SKM-1 treated with dmso at 0.1 percent for 144 hours (cell line): ENCODE results near the gene C1orf21.

ENCODE experiments used
- DNase-seq: peaks from one replicate; lab custom pipeline; 2025; ENCODE audit not compliant: unreplicated experiment; lab: John Stamatoyannopoulos, UW

The C1orf21 gene

DNA sequence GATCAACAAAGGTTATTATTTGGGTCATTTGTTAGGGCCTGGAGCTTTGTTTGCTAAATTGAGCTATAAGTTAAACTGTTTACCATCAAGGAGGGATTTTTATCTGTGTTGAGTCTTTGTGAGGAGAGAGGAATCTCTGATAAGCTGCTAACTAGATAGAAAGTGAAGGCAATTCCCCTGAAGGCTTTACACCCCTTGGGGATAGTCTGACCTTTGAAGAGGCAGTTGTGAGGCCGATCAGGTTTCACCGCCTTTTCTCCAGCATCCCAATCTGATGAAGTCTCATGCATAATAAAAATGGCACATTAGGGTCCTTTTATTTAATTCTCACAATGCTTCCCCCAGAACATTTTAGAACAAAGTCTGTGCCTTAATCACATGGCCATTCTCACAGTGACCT, 21.8 kb downstream of the C1orf21 start:
- no peak for DNase-seq

DNA sequence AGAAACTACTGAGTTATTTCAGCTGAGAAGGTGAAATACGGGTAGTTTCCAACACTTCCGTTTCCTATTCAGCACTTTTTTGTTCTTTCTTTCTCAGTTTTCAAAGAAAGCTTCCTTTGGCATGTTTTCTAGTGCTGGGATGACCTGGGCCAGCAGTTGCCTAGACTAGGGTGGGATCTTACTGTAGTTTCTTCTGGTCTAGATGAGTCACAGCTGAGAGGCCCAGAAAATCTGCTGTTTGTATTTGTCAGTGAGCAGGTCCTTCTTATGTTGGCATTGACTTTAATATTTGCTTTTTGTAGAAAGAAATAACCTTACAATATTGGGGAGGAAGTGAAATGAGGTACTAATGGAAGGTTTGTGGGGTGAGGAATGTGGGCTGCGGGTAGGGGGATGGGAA, 22.2 kb downstream of the C1orf21 start:
- DNase-seq, result no peak

DNA sequence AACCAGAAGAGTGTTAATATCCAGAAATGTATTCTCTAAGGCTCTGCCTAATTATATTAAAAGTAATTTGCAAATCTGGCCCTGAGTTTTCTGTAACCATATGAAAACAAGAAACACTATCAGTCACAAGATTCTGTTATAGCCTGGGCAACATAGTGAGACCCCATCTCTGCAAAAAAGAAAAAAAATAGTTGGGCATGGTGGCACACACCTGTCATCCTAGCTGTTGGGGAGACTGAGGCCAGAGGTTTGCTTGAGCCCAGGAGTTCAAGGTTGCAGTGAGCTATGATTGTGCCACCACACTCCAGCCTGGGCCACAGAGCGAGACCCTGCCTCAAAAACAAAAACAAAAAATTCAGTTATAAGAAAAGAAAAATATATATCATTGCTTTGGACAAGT, 25.6 kb downstream of the C1orf21 start:
- DNase-seq, result no peak

DNA sequence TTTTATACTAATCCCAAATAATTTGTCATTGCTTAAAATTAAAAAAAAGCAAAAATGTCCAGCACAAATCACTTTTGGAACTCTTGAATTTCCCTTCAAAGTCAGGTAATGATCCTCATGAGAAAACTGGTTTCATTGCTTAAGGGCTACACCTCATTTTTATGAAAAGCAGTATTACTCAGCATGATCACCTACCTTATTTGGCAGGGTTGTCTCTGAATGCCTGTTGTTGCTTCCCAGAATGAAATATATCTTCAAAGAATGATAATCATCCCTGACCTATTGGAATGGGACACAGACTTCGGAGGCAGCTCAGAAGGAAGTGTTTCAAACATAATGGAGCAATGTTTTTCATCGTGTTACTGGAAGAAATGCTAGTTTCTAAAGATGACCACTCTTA, 29.7 kb downstream of the C1orf21 start:
- no peak for DNase-seq

DNA sequence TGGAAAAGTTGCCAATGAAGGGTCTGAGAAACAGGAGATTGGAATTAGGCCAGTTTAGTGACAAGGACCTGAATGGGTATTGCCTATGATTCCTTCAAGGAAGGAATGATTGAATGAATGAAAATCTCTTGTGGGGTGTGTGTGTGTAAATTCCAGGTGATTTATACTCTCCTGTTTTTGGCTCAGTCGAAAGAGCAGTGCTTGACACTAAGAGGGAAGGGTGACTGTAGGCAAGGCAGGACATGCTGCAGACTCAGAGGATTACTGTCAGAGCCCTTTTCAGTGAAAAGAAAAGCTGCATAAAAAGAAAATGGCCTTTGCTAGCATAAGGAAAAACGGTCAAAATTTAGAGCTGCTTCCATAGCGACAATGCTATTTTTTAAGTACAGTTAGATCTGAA, 30.1 kb downstream of the C1orf21 start:
- DNase-seq, result no peak

DNA sequence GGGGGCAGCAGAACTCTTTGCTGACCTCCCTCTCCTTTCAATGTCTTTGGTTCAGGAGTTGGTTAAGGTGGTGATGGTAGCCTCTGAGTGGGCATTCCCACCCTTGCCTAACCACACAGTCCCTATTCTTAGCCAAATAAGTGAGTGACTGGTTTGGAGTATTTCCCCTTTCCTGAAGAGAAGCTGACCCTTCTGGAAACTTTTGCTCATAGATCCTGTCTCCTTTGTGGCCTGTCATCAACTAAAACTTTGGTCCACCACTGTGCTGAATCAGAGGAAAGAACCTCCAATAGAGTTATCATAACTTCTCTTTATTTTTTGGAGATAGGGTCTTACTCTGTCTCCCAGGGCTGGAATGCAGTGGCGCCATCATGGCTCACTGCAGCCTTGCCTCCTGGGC, 31.1 kb downstream of the C1orf21 start:
- DNase-seq, result no peak

DNA sequence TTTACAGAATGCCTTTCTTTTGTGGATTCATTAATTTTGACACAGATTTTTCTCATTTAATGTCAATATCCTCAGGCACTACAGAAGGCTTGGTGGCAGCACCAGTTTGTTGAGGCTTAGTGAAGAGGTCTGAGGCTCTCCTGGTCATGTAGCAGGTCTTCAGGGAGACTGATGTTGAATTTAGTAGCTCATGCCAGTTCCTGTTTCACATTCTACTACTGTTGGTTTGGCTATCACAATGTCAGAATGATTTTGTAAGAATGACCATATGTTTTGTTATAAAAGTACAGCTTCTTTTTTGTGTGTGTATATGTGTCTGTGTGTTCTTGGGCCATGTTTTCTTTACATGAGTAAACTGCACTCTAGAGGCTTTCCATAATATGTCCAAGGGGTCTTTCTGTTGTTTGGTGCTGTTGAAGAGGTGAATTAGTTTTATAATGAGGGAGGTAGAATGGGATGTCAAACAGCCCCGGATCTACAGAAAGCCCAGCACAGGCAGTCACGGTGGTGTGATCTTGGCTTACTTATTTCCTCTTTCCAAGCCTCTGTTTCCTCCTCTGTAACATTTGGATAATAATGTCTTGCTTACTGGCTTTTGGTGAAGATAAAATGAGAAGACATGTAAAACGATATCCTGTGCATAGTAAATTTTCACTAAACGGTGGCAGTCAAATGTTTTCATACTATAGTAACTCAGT, 32.0 kb downstream of the C1orf21 start:
- peak; percentile 64 for DNase-seq

DNA sequence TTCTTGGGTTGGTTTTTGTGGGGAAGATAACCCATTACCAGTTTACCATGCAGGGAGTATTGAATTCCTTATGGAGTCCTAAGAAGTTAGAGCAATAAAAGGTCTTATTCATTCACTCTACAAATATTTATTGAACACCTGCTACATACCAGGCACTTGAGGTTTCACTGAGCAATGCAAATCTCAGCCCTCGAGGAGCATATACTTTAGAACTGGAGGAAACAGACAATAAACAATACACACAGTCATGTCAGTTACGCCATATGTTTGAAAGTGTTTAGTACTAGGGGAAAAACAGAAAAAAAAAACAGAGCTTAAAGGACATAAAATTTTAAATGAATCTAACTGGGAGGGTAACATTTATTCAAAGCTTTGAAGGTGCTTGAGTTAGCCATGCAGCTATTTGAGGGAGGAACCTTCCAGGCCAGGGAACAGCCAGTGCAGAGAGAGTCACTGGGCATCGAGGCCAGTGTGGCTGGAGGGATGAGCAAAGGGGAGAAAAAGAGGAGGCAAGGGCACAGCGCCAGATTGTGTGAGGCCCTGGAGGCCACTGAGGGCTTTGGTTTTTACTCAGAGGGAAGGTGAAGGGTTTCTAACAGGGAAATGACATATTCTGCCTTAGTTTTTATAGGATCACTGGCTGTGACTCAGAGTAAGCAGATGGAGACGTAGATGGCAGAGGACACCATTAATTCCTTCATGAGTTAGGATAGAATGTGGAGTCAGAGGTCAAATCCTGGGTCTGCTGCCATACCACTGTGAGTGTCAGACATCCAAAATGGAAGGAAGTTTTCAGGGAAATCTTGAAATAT, 32.7 kb downstream of the C1orf21 start:
- no peak for DNase-seq

DNA sequence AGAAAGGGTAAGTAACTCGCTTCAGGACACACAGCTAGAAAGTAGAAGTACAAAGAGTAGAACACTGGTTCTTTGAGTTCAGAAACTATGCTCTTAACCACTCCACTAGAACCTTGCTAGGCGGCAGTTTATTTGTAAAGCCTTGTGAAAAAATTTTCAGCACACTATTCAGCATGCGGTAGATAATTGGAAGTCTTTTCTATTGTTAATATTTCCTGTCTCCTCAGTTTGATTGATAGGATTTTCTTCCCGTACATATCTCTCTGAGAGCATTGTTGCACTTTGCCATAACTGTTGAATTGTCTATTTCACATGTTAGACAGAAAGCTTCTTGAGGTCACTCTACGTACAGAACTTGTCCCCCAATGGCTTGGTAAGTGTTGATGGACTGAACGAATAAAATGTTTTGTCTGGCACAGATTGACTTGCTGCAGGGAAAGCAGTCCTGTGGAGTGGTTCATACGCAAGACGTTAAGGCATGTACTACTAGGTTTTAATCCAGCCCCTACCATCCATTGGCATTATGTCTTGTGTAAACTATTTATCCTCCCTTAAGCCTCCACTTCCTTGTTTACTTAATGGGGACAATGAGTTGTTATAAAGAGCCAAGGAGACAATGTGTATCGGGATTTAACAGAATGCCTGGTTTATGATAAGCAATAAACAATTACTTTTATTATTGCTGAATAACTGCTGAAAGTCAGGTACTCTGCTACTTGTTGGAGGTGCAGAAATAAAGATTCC, 35.8 kb downstream of the C1orf21 start:
- no peak for DNase-seq

DNA sequence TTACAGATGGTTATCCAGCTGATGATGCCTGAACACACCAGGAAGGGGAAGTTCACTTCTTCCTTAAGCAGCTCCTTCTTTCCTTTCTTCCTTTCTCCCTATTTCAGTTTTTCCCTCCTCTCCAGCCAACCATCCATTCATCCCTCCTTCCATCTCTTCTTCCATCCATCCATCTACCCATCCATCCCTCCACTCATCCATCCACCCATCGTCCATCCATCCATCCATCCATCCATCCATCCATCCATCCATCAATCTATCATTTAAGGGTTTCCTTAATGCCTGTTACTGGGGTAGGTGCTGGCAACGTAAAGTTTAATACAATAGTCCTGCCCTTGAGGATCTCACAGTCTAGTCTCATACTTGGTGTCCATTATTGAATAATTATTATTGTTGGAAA, 36.8 kb downstream of the C1orf21 start:
- DNase-seq, result no peak

DNA sequence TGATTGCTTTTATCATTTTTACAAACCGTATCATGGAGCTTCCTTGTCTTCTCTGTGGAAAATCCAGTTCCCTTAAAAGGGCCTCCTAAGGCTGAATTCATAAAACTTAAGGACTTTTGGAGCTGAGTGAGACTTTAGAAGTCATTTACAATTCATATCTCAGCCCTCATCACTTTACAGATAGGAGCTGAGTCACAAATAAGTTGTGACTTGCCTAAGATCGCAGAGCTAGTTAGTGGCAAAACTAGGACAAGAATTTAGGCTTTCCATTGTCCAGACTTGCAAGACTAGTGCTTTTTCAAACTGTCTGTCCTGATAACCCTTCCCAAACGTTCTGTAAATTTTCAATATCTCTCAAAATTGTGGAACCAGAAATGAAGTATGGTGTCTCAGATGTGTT, 37.3 kb downstream of the C1orf21 start:
- no peak for DNase-seq

DNA sequence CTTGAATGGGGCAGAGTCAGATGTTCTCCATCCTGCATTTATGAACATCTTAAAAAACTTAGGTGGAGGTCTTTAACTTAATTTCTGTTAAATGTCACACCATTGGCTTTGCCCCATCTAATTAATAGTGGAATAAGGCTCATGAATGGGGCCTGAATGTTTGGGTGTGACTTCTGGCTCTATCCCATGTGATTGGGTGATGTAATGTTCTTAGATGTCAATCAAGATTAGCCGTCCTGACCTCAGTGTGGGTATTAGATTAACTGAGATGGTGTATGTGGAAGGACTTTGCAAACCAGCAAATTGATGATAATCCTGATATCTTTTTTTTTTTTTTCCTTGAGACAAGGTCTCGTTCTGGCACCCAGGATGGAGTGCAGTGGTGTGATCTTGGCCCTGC, 38.1 kb downstream of the C1orf21 start:
- no peak for DNase-seq

DNA sequence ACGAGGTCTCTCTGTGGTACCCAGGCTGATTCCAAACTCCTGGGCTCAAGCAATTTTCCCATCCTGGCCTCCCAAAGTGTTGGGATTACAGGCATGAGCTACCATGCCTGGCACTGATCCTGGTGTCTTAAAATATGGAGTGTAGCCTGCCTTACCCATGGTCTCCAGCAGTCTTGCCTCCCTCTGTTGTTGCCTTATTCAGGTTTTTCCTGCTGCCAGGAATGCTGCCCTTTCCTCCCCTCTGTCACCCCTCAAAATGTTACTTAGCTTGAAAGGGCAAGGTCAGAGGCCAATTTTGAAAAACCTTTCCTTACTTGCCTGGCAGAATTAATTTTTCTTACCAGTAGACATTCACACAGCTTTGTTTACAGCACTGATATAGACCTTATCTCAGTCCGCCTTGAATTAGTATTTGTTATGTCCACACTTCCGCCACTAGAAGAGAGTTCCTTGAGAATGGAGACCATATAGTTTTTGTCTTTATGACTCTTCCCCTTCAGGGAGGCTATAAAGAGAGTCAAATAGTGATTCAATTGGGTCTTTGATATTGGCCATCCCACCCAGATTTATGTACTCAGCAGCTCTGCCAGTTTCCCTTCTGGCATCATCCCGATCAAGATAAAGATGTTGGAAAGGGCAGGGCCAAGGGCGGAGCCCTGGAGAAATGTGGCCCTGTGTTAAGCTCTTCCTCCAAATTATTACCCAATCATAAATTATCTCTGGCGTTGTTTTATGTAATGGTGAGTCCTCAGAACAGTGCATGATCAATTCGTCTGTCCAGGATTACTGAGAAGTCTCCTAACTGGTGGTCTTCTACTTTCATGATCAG, 38.8 kb downstream of the C1orf21 start:
- no peak for DNase-seq

DNA sequence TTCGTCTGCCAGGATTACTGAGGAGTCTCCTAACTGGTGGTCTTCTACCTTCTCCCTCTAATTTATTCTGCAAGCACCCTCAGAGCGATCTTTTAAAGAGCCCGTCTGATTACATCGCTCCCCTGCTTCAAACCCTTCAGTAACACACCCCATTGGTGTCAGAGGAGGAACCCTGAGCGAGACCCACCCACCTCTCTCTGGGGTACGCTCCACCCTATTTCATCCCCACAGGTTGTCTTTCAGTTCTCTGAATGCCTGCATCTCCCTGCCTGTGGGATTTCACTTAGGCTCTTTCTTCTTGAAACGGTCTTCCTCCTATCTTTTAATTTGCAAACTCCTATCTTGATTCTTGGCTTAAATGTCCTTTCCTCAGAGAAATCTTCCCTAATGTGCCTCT, 39.4 kb downstream of the C1orf21 start:
- DNase-seq, result no peak

DNA sequence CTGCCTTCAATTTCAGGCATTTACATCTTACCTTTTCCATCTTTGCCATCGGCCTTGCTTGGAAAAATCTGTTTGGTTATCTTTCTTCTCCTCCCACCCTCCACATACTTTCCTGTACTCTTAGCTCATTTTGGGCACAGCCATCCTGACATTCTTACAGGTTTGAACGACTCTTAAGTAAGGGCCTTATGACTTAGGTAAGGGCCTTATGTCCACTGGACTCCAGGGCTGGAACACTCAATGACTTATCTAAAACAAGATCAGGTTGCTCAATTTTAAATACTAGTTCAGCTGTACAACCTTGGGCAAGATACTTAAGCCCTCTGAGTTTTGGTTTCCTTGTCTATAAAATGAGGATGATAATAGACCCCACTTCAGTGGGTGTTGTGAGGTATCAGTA, 40.9 kb downstream of the C1orf21 start:
- DNase-seq, result no peak

DNA sequence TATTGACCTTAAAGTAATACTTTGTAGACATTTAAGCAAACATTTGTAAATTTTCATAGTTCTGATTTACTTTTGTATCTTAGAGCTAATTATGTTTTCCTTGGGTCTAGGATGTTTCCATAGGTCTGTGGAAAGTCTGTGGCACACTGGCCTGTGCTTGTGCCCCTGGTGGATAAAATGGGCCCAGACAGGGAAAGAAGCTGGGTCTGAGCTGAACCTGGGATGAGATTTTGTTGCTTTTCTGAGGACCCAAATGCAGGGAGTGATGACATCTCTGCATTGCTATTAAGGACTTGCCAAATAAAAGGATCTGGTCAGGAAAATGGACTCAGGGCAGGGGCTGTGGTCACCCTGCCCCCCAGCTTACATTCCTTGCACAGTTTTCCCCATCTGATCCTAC, 41.8 kb downstream of the C1orf21 start:
- DNase-seq, result no peak

DNA sequence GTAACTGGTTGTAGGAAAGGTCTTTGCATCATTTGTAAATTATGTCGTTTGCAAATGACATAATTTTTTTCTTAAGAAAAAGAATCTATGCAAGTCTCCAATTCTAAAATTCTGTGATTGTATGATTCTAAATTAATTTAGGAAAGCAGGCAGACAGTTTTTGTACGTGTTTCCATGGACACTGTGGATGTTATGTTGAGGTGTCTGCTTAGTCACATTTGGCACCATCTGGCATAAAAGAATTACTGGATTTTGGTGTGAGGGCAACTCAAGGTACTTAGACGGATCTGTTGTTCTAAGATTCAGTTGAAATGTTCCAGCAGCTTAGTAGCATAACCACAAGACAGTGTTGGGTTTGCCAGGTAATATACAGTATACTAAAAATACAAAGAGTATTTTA, 42.5 kb downstream of the C1orf21 start:
- no peak for DNase-seq

DNA sequence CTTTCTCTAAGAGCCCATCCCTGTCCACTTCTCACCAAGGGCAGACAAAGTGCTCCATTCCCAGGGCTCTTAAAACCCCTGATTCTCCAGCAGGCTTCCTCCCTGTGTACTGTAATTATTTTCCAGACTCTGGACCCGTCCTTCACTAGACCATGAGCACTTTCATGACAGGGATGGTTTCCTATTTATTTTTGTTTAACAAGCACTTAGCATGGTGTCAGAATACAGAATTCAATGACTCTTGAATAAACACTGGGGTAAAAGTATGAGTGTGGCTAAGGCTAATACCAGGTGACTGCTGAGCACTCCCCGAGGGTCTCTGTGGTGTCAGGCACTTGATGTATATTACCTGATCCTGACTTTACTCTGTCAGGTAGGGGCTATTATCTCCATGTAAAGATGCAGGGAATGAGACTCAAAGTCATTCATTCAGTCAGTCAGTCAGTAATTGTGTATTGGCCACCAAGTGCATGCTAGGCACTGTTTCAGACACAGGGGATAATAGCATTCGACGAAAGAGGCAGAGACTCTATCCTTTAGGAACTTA, 47.2 kb downstream of the C1orf21 start:
- DNase-seq, result no peak

DNA sequence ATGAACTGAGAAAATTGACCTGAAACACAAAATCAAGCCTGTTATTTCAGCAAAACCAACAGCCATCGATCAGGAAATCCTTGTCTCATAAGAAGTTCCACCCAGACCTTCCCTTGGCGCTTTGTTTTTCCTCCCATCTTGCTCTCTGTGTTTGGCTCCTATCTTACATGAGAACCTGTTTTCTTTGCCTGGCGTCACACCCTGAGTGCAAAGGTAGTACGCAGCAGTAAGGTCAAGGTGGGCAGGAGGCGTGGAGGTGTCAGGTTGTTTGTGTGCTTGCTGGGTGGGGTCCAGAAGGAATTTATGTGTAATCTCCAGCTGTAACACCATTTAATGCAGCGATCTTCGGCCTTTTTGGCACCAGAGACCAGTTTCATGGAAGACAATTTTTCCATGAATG, 50.5 kb downstream of the C1orf21 start:
- DNase-seq, result no peak

DNA sequence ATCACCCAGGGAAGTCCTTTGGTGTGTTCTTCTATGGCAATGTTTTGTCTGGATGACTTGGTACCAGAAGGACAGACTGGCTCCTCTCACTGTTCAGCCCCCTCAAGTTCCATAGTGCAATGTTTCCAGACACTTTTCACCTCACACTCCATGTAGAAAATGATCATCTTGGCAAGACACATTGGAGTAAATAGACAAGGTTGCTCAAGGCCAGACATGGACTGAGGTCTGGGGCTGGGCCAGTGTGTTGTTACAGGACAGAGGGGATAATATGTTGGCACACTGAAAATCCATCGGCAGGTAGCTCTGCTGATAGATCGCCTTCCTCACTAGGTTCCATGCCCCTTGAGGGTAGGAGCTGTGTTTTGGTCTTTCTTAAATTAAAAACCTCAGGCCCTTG, 51.5 kb downstream of the C1orf21 start:
- no peak for DNase-seq

DNA sequence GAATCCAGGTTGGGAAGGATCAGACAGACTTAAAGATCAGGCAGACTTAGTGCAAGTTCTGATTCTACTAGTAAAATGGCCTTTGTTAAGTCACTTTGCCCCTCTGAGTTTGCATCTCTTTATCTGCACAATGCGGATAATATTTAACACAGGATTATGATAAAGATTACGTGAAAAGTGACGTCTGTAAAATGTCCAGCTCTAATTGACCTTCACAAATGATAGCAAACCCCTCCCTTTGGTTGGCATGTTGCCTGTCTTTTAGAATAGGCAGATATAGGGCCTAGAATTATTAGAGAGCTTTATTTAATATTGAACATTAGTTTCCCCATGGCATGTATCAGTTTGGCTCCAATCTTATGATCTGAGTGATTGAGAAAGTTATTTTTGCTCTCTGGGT, 55.4 kb downstream of the C1orf21 start:
- no peak for DNase-seq
